AG04449 (cell line): ENCODE measurements around the gene SHISA3.
"Not testable (repeated sequence)": the region's sequence is repeated elsewhere in the genome, so short reads cannot be mapped to it uniquely, and the experiment has no call there.

Source experiments
- CTCF ChIA-PET: fragments of 350-600 bp; formaldehyde crosslinking; extraction: SDS; loops from one replicate; lab custom pipeline; 2021; ENCODE audit warnings: antibody characterized with exemption; lab: Yijun Ruan, JAX
- POLR2A ChIA-PET: fragments of 400-600, 350-600 bp; formaldehyde crosslinking; extraction: SDS; loops from one replicate; lab custom pipeline; 2020; ENCODE audit warnings: antibody characterized with exemption, inconsistent platforms; lab: Yijun Ruan, JAX
- DNase-seq: peaks from one replicate; pipeline ENCODE4 v3.0.0-alpha.2; 2010; ENCODE audit warnings: low read depth, low spot score
- H3K4me3 ChIP-seq: 2 replicates; pipeline ENCODE4 v1.5.1; 2011; ENCODE audit warnings: low read depth, mild to moderate bottlenecking, control low read depth, low read length
- TF ChIP-seq, protein P1 (sequence below): IDR thresholded peaks from one replicate; pipeline ENCODE4 v1.5.1; 2011; ENCODE audit warnings: mild to moderate bottlenecking, moderate library complexity, low read length, control low read depth, inconsistent platforms; ENCODE audit not compliant: insufficient read depth; ENCODE audit errors: missing control alignments

SHISA3 gene

DNA sequence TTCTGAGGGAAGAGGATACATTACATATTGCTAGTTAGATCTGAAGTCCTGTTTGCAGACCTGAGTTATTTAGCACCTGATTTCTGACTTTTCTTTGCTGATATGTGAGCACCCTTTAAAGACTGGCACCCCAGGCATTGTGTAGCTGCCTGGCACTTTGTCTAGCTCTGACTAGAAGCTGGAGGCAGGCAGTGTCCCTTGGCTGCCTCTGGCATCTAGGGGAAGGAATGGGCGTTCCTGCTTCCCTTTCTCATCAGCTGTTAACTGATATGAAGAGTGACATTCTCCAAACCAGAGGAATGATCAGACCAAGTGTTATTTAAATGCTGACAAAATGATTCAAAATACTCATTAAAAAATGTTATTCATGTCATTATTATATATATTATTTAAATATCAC, 30.3 kb upstream of the SHISA3 start:
- TF ChIP-seq, protein P1, sequence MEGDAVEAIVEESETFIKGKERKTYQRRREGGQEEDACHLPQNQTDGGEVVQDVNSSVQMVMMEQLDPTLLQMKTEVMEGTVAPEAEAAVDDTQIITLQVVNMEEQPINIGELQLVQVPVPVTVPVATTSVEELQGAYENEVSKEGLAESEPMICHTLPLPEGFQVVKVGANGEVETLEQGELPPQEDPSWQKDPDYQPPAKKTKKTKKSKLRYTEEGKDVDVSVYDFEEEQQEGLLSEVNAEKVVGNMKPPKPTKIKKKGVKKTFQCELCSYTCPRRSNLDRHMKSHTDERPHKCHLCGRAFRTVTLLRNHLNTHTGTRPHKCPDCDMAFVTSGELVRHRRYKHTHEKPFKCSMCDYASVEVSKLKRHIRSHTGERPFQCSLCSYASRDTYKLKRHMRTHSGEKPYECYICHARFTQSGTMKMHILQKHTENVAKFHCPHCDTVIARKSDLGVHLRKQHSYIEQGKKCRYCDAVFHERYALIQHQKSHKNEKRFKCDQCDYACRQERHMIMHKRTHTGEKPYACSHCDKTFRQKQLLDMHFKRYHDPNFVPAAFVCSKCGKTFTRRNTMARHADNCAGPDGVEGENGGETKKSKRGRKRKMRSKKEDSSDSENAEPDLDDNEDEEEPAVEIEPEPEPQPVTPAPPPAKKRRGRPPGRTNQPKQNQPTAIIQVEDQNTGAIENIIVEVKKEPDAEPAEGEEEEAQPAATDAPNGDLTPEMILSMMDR: no peak
- no peak overlapping the region for H3K4me3 ChIP-seq
- DNase-seq: no peak
- ChIA-PET CTCF (no interaction called here), POLR2A (no interaction called here)

DNA sequence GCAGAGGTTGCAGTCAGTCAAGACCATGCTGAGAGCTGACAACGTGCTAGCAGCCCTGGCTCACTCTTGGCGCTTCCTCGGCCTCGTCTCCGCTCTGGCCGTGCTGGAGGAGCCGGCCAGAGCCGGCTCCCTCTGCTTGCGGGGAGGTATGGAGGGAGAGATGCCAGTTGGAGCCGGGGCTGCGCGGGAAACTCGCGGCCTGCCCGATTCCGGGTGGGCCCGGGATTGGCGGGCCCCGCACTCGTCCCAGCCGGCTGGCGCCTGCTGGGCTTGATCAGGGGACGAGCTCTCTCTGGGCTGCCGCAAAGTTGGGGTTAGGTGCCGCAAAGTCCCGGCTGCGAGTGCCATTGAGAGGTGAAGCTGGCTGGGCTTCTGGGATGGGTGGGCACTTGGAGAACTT, 27.8 kb upstream of the SHISA3 start:
- H3K4me3 ChIP-seq: no peak overlapping the region
- ChIA-PET CTCF (interaction anchor here (6.1 kb wide), 1 partner anchor 149 kb away, joined by 82 read pairs; no protein-coding TSS in a partner anchor), POLR2A (no interaction called here)
- DNase-seq: no peak
- TF ChIP-seq, protein P1: no peak

DNA sequence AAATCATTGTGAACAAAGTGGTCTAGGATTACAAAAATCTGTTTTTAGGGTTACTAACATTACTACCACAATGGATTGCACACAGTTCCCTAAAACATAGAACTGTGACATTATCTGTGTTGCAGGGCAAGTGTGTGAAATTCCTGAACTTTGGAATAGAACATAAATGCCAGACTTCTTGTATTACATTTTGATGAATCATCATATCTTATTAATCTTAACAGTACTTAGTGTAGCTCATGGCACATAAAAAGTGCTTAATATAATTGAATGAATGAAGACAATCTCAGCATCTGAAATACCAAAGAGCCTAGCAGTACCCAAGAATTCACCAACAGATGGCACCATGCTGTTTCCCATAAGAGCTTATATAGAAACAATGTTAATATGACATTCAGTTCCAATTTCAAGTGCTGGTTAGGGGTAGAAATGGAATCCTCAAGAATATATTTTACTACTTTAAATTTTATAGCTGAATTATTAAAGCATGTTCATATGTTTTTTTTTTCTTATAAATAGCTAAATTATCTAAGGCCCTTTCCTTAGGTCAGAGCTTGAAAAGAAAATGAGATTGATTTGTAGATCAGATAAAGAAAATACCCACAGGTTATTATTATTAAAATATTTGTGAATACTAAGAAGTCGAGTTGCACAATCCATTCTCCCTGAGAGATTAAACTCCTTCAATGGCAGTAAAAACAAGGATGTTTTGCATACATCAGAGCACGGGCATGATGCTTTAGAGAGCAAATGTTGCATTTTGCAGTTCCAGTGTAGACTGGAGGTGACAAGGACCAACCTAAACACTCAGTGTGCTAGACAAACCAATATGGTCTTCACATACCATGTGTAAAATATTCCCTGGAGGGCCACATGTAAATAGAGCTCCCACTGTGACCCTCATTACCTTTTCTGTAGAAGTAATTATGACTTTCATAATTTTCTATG, 25.7 kb upstream of the SHISA3 start:
- ChIA-PET CTCF (interaction anchor here (0.6 to 6.1 kb wide), 6 partner anchors 127 to 155 kb away, joined by 3 to 82 read pairs (median 4); no protein-coding TSS in a partner anchor), POLR2A (no interaction called here)
- H3K4me3 ChIP-seq: no peak overlapping the region
- DNase-seq: peak; percentile 7
- TF ChIP-seq, protein P1: peak; percentile 17

DNA sequence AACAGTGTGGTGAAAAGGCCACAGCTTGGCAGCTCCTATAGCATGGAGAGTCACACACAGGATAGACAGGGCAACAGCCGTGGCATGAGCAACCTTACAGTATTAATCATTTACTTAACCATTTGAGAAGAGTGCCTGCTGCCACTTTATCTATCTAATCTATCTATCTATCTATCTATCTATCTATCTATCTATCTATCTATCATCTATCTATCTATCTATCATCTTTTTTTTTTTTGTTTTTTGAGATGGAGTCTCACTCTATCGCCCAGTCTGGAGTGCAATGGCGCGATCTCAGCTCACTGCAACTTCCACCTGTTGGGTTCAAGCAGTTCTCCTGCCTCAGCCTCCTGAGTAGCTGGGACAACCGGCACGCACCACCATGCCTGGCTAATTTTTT, 25.0 kb upstream of the SHISA3 start:
- H3K4me3 ChIP-seq, POLR2A ChIA-PET, DNase-seq: not testable (repeated sequence)
- CTCF ChIA-PET: interaction anchor here (0.7 to 6.1 kb wide), 2 partner anchors 146 to 151 kb away, joined by 3 to 82 read pairs; no protein-coding TSS in a partner anchor

DNA sequence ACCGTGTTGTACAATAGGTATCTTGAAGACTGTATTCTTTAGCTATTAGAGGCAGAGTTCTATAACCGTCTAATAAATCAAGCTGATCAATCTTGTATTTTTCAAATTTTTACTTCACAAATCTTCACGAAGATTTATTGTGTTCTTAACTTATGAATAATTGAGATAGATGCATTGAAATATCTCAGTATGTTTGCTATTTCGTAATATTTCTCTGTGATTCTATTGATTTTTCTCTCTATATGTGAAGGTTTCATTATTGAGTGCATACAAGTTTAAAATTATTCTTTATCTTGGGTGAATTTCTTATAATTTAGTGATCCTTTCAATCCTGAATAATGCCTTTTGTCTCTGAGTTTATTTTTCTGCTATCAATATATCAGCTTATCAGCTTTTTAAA, 19.8 kb upstream of the SHISA3 start:
- ChIA-PET POLR2A (no interaction called here), CTCF (no interaction called here)
- no peak for DNase-seq
- TF ChIP-seq, protein P1: no peak
- no peak overlapping the region for H3K4me3 ChIP-seq

DNA sequence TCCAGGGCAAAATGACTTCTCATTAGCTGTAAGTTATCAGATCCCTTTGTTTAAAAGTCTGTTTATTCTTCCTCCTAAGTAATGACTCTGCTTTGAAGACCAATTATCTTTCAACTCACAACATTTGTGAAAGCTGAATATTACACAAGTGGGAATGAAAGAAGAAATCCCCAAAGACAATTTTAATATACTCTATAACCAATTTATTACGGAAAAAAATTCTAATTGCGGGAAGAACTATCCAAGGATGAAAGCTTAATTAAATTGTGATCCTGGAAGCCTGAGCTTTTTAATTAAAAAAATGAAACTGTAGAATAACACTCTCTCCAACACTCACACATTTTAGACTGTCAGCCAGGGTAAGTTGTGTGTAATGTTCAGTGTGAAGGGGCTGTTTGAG, 15.6 kb upstream of the SHISA3 start:
- CTCF ChIA-PET: interaction anchor here (0.7 kb wide), 1 partner anchor 138 kb away, joined by 3 read pairs; no protein-coding TSS in a partner anchor
- no peak for DNase-seq
- POLR2A ChIA-PET: no interaction called here
- H3K4me3 ChIP-seq: no peak overlapping the region
- TF ChIP-seq, protein P1: no peak
